SH-SY5Y (cell line): ENCODE measurements around the gene CGREF1.

Experiments used
- GATA2 ChIP-seq: IDR thresholded peaks from 2 replicates; pipeline ENCODE4 v1.6.1; 2011; ENCODE audit warnings: mild to moderate bottlenecking, low read depth, low read length
- GATA3 ChIP-seq: IDR thresholded peaks from 2 replicates; pipeline ENCODE4 v1.6.1; 2011; ENCODE audit warnings: low read depth, mild to moderate bottlenecking, low read length, moderate library complexity

The CGREF1 gene

DNA sequence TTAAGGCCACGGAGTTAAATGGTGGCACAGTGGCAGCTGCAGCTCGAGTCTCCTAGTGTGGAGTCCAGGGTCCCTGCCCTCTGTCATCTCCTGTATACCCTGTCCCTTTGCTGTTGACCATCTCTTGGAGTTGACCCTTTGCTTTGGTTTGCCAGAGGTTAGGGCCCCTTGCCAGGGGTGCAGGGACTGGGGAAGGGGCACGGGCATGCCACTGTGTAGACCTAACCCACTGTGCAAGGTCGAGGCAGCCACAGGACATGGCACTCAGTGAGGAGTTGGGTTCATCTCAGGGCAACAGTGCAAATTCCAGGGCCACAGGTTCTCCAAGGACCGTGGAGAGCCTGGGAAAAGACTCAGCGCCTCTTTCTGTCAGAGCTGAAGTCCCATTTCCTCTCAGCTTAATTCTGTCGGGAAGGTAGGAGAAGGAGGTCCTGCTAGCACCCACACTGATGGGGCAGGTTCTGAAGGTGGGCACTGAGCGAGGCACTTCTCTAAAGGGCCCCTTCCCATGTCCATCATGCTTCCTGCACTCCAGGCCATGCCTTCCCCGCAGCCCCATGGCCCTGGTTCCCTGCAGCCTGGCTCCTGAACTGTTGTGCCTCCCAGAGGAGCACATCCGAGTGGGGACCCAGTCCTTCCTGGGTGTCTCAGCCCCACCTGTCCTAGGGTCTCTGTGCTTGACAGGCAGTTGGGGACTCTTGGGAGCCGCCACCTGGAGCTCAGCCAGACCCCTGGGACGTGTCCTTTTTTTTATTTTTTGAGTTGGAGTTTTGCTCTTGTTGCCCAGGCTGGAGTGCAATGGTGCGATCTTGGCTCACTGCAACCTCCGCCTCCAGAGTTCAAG lies 29.6 kb downstream of the CGREF1 start:
- TF ChIP-seq GATA3 (no peak), GATA2 (no peak)

DNA sequence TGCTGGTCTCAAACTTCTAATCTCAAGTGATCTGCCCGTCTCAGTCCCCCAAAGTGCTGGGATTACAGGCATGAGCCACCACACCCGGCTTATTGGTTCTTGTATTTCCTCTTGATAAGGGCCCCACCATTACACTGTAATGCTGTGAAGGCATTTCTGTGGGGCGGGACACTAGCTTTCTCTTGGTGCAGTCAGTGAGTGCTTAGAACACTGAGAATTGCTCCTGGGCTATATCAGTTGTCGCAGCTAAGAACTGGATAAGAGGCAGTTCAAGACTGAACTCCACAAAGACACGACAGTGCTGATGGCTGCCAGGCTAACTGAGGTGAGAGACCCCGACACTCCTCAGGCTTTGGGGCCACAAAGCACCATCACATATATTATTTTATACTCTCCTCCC lies 30.3 kb downstream of the CGREF1 start:
- no peak for TF ChIP-seq GATA2
- no peak for TF ChIP-seq GATA3

DNA sequence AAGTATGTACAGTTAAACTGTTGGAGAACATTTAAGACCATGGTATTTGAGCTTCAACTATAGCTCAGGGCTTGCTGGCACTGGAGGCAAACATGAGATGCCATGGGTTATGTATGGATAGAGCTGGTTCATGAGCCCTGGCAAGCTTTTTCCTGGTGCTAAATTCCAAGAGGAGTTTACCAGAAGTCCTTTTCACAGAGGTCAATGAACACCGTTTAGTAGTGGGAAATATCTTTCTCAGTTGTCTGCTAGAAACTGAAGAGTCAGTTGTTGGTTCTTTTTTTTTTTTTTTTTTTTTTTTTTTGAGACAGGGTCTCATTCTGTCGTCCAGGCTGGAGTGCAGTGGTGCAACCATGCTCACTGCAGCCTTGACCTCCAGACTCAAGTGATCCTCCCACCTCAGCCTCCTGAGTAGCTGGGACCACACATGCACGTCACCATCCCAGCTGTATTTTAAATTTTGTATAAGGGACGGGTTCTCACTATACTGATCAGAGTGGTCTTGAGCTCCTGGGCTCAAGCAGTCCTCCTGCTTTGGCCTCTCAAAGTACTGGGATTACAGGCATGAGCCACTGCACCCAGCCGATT lies 31.0 kb downstream of the CGREF1 start:
- TF ChIP-seq GATA2 (no peak), GATA3 (no peak)

- TF ChIP-seq GATA3: no peak
Measured at GRCh38 chr2:27086724-27087593, 32.0 kb downstream of the CGREF1 start, which contains the start of gene KHK. Gene KHK, plus strand, starts transcription at chr2:27086772. Its CDS starts 488 bp downstream, at chr2:27087260.

DNA sequence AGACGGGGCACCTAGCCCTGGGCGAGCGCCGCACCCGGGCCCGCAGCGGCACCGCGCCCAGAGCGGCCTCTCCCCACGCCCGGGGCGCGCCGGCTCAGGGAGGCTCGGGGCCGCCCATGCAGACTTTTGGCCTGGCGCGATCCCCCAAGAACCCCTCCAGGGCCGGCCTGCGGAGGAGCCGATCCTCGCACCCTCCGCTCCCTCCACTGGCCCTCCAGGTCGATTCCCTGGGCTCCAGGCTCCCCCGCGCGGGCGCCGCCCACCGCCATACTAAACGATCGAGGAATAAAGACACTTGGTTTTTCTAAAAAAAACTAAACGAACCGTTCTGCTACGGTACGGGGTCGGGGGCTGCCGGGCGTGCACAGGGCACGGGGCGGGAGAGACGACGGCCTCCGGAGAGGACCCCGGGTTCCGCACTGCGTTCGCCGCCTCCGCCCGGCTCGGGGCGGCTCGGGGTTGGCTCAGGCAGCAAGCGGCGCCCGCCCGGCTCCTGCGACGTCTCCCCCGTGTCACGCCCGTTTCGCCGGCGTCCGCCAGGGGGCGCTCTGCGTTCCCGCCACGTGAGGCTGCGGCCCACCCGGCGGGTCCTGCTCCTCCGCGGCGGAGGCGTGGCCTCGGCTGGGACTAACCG lies 32.7 kb downstream of the CGREF1 start:
- TF ChIP-seq GATA2 (no peak), GATA3 (no peak)

DNA sequence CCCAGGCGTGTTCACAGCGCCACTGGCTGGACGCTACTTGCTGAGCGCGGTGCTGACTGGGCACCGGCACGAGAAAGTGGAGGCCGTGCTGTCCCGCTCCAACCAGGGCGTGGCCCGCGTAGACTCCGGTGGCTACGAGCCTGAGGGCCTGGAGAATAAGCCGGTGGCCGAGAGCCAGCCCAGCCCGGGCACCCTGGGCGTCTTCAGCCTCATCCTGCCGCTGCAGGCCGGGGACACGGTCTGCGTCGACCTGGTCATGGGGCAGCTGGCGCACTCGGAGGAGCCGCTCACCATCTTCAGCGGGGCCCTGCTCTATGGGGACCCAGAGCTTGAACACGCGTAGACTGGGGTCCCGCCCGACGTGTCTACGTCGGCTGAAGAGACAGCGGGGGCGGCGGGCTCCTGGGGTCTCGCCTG lies 33.2 kb downstream of the CGREF1 start:
- no peak for TF ChIP-seq GATA3
- no peak for TF ChIP-seq GATA2

GRCh38 chr2:27085062-27085672 lies 33.8 kb downstream of the CGREF1 start:
- no peak for TF ChIP-seq GATA2
- no peak for TF ChIP-seq GATA3

GRCh38 chr2:27084297-27085061 lies 34.4 kb downstream of the CGREF1 start:
- TF ChIP-seq GATA3 (no peak), GATA2 (no peak)

DNA sequence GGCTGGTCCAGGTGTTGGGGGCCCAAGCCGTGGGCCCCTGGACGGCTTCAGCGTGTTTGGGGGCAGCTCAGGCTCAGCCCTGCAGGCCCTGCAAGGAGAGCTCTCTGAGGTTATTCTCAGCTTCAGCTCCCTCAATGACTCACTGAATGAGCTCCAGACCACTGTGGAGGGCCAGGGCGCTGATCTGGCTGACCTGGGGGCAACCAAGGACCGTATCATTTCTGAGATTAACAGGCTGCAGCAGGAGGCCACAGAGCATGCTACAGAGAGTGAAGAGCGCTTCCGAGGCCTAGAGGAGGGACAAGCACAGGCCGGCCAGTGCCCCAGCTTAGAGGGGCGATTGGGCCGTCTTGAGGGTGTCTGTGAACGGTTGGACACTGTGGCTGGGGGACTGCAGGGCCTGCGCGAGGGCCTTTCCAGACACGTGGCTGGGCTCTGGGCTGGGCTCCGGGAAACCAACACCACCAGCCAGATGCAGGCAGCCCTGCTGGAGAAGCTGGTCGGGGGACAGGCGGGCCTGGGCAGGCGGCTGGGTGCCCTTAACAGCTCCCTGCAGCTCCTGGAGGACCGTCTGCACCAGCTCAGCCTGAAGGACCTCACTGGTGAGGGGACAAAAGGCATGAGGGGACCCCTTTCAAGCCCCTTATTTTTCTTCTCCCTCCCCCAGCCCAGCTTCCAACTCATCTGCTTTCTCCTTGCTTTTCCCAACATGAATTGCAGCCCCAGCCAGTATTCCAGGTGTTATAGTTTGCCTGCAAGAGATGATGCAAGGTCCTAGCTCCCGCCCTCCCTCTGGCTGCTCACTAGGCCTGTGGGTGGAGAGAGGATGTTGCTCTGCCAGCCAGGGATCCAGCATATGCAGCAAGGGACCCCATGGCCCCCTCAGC lies 35.3 kb downstream of the CGREF1 start:
- no peak for TF ChIP-seq GATA2
- TF ChIP-seq GATA3: no peak

GRCh38 chr2:27082773-27083409 lies 36.0 kb downstream of the CGREF1 start:
- TF ChIP-seq GATA3 (no peak), GATA2 (no peak)

DNA sequence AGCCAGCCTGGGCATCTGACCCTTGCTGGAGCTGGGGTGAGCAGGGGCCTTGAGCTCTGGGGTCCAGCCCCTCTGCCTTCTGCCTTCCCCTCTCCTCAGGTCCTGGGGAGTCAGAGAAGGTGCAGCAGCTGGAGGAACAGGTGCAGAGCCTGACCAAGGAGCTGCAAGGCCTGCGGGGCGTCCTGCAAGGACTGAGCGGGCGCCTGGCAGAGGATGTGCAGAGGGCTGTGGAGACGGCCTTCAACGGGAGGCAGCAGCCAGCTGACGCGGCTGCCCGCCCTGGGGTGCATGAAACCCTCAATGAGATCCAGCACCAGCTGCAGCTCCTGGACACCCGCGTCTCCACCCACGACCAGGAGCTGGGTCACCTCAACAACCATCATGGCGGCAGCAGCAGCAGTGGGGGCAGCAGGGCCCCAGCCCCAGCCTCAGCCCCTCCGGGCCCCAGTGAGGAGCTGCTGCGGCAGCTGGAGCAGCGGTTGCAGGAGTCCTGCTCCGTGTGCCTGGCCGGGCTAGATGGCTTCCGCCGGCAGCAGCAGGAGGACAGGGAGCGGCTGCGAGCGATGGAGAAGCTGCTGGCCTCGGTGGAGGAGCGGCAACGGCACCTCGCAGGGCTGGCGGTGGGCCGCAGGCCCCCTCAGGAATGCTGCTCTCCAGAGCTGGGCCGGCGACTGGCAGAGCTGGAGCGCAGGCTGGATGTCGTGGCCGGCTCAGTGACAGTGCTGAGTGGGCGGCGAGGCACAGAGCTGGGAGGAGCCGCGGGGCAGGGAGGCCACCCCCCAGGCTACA lies 36.8 kb downstream of the CGREF1 start:
- TF ChIP-seq GATA2: no peak
- no peak for TF ChIP-seq GATA3
